Stomach smooth muscle (tissue), 2 donors: ENCODE measurements around the gene SOHLH1.

ENCODE experiments used
- H3K27ac ChIP-seq: one replicate; pipeline ENCODE4 v1.7.0; 2013; ENCODE audit warnings: mild to moderate bottlenecking, low read length, inconsistent platforms
- H3K27me3 ChIP-seq, 2 donors: one replicate each; pipeline ENCODE4 v1.7.0; 2013; ENCODE audit warnings: low read length in 2 of 2; ENCODE audit not compliant: insufficient read depth in 2 of 2, control insufficient read depth in 1 of 2
- H3K36me3 ChIP-seq, 2 donors: one replicate each; pipeline ENCODE4 v1.7.0; 2013; ENCODE audit warnings: low read length in 2 of 2; ENCODE audit not compliant: control insufficient read depth in 2 of 2, insufficient read depth in 2 of 2
- H3K4me1 ChIP-seq: one replicate; pipeline ENCODE4 v1.7.0; 2013; ENCODE audit warnings: low read length; ENCODE audit not compliant: control insufficient read depth, insufficient read depth
- H3K4me3 ChIP-seq, 2 donors: one replicate each; pipeline ENCODE4 v1.7.0; 2013; ENCODE audit warnings: low read length in 2 of 2
- H3K9ac ChIP-seq, 2 donors: one replicate each; pipeline ENCODE4 v1.7.0; 2013; ENCODE audit warnings: low read length in 2 of 2, mild to moderate bottlenecking in 1 of 2
- H3K9me3 ChIP-seq, 2 donors: one replicate each; pipeline ENCODE4 v1.7.0; 2013; ENCODE audit warnings: low read length in 2 of 2; ENCODE audit not compliant: control insufficient read depth in 2 of 2
- donor health status: healthy.
- donor health status: Pancreatic carcinoma.

Gene SOHLH1

DNA sequence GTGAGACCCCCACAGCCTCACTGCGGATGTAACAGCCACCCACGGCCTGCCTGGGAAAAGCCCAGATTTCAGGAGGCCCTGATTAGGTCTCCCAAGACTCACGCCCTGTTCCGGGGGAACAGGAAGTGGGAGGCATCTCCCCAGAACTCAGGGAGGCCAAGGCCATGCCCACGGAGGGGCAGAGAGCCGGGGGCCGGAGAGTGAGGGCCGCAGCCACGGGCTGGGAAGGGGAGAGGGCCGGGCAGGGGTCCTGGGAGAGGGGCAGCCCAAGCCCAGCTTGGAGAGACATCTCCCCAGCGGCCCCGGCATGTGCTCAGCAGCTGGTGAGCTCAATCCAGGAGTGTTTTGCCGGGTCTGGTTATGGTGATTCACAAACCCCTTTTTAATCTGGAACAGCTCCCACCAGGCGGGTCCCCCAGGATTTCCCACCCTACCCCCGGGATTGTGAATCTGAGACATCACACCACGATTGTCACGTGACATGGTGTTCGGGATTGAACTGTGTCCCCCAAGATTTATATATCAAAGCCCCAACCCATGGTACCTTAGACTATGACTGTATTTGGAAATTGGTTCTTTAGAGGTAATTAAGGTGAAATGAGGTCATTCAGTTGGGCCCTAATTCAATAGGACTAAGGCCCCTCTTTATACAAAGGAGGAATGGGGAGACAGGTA is 29.3 kb upstream of the SOHLH1 start:
- no peak overlapping the region for H3K27ac ChIP-seq

DNA sequence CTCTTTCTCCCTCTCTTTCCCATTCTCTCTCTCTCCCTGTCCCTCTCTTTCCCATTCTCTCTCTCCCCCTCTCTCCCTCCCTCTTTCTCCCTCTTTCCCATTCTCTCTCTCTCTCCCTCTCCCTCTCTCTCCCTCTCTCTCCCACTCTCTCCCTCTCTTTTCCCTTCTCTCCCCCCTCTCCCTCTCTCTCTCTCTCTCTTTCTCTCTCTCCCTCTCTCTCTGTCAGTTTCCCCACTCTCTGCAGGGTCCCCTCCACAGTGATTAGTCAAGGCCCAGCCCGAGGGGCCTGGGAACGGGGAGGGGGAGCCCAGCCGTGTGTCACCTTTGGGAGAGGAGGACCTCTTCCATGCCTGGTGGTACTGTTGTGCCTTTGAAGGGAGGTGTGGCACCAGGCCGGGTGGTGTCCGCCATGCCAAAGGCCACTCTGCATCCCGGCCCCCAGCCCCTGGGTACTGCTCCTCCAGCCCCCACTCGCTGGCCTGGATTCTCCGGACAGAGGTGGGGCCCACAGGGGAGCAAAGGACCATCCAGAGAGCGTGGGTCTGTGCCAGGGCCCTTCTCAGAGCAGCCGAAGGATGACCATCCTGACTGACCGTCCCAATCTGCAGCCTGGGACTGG is 28.1 kb upstream of the SOHLH1 start:
- no peak overlapping the region for H3K4me3 ChIP-seq
- no peaks in the 10 kb centered on the region for H3K4me1 ChIP-seq
- H3K27ac ChIP-seq = no peak overlapping the region
- H3K9me3 ChIP-seq = peaks cover 0 to 10% of the 10 kb centered on the region in 2 donors
- H3K27me3 ChIP-seq = peaks cover 0 to 6% of the 10 kb centered on the region in 2 donors
- H3K9ac ChIP-seq = no peak overlapping the region
- no peaks in the 10 kb centered on the region for H3K36me3 ChIP-seq

More for the DNA sequence above, 29.3 kb upstream of the SOHLH1 start:
- Histone ChIP-seq H3K4me3 (no peak overlapping the region), H3K4me1 (no peaks in the 10 kb centered on the region), H3K9ac (no peak overlapping the region), H3K27me3 (peaks cover 0 to 6% of the 10 kb centered on the region in 2 donors), H3K9me3 (peaks cover 0 to 10% of the 10 kb centered on the region in 2 donors), H3K36me3 (no peaks in the 10 kb centered on the region)

DNA sequence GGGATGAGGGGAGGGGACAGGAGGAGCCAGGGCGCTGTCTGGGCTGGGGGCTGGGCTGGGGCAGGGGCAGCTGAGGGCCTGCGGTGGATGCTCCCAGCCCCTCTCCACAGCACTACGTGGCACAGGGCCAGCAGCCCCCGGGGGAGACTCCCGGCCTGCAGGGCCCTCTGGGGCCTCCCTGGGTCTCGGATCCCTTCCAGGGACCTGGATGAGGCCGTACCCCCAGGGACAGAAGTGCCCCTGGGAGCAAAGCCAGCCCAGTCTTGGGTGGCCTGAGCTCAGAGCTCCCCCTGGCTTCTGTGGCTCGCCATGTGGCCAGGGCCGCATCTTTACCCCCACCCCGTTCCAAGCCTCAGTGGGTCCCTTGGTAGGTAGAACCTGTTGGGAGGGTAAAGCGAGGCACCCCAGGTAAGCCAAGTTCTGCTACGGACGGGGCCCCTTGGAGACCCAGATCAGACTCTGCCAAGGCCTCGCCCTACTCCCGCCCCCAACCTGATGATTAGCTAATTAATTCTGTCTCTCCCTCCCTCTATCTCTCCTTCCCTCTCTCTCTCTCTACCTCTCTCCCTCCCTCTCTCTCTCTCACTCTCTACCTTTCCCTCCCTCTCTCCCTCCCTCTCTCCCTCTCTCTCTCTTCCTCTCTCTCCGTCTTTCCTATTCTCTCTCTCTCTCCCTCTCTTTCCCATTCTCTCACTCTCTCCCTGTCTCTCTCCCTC is 27.0 kb upstream of the SOHLH1 start:
- Histone ChIP-seq H3K36me3 (no peaks in the 10 kb centered on the region), H3K27ac (no peak overlapping the region), H3K27me3 (peaks cover 2 to 9% of the 10 kb centered on the region in 2 donors), H3K4me3 (no peak overlapping the region), H3K9ac (no peak overlapping the region), H3K9me3 (peaks cover 0 to 6% of the 10 kb centered on the region in 2 donors), H3K4me1 (no peaks in the 10 kb centered on the region)

DNA sequence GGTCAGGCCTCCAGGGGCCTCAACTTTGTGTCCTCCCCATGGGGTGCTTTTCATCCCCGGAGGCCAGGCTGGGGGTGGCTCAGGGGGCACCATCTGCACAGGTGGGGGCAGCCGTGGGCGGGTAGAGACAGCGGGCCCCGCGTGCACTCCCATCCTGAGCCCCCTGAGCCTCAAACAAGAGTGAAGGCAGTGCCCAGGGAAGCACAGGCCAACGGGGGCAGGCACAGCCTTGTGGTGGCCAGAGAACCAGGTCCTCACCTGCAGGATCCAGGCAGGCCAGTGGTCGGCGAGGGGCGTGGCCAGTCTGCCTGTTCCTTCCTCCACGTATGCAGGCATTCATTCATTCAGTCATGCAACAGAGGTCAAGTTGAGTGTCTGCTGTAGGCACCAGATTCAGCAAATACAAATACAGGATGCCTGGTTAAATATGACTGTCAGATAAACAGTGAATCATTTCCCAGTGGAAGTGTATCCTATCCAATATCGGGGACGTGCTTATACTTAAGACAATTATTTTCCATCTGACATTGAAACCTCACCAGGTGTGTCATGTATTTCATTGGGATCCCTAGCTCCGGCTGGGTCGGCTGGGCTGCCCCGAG is 25.0 kb upstream of the SOHLH1 start:
- no peaks in the 10 kb centered on the region for H3K36me3 ChIP-seq
- H3K4me3 ChIP-seq = no peak overlapping the region
- H3K27ac ChIP-seq = no peak overlapping the region
- peaks cover 6 to 16% of the 10 kb centered on the region in 2 donors for H3K27me3 ChIP-seq
- no peak overlapping the region for H3K9ac ChIP-seq
- no peaks in the 10 kb centered on the region for H3K4me1 ChIP-seq
- no peaks in the 10 kb centered on the region for H3K9me3 ChIP-seq

DNA sequence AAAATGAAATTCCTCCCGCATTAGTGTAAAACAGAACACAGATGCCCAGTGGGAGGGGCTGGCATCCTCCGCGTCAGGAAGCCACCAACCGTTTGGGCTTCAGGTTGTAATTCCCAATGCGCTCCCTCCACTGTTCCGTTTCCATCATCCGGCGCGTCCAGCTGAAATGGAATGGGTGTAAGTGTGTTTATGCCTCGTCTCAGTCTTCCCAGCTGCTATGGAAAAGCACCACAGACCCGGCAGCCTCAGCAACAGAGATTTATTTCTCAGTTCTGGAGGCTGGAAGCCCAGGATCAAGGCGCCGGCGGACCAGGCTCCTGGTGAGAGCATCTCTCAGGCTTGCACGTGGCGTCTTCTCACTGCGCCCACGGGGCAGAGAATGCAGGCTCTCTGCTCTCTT is 23.1 kb upstream of the SOHLH1 start:
- Histone ChIP-seq H3K9me3 (no peaks in the 10 kb centered on the region), H3K9ac (no peak overlapping the region), H3K27me3 (peaks cover 17 to 25% of the 10 kb centered on the region in 2 donors), H3K4me1 (no peaks in the 10 kb centered on the region), H3K4me3 (no peak overlapping the region), H3K27ac (no peak overlapping the region), H3K36me3 (no peaks in the 10 kb centered on the region)

DNA sequence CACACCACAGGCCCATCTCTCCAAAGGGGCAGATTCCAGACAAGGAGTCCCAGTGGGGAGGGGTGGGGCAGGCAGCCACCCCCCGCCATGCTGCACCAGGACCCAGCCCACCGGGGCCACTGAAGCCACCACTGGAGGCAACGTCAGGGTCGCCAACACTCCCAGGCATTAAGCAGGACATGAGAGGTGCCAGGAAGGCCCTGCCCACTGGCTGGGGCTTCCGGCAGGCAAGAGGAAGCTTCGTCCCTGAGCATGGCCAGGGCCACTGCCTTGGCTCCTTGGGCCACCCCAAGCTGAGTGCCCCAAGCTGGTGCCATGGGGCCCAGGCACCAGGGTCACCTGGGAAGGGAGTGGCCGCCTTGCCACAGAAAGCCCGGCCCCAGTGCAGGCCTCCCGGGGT is 20.2 kb upstream of the SOHLH1 start:
- no peak overlapping the region for H3K9ac ChIP-seq
- no peaks in the 10 kb centered on the region for H3K9me3 ChIP-seq
- H3K27me3 ChIP-seq = peaks cover 33 to 41% of the 10 kb centered on the region in 2 donors
- no peak overlapping the region for H3K27ac ChIP-seq
- no peaks in the 10 kb centered on the region for H3K4me1 ChIP-seq
- H3K36me3 ChIP-seq = no peaks in the 10 kb centered on the region
- H3K4me3 ChIP-seq = no peak overlapping the region

DNA sequence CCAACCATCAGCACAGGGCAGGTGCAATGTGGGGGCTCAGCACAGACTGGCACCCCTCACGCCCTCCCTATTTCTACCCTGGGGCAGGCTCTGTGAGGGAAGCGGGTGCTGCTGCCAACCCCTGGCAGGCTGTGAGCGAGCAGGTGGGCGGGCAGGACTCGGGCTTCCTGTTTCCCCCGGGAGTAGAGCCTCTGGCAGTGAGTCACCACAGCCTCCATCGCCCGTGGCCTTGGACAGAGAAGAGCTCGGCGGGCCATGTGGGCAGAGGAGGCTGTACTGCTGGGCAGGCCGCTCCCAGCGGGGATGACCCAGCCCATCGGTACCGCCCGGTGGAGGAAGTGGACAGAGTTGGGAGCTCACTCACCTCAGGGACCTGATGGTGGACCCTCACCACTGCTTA is 19.3 kb upstream of the SOHLH1 start:
- H3K27me3 ChIP-seq = peaks cover 37 to 46% of the 10 kb centered on the region in 2 donors
- H3K4me3 ChIP-seq = no peak overlapping the region
- no peaks in the 10 kb centered on the region for H3K4me1 ChIP-seq
- no peak overlapping the region for H3K27ac ChIP-seq
- no peak overlapping the region for H3K9ac ChIP-seq
- H3K36me3 ChIP-seq = no peaks in the 10 kb centered on the region
- H3K9me3 ChIP-seq = no peaks in the 10 kb centered on the region

DNA sequence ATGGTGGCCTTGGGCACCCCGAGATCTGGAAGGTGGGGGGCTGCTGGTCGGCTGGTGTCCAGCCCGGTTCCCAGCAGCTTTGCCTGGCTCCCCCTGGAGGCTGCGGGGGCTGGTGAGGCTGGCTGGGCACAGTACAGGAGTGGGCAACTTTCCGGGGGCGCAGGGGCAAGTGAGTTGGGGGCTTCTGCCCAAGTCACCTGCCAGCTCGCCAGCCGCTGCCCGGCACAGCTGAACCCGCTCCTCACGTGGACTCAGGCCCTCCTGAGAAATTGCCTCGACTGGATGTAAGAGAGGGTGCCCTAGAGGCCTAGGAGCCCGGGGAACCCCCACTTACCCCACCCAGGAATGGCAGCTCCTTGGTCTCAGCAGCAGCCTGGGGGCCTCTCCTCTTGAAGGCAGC is 18.1 kb upstream of the SOHLH1 start:
- no peak overlapping the region for H3K9ac ChIP-seq
- H3K4me1 ChIP-seq = no peaks in the 10 kb centered on the region
- H3K9me3 ChIP-seq = no peaks in the 10 kb centered on the region
- H3K4me3 ChIP-seq = no peak overlapping the region
- H3K27ac ChIP-seq = no peak overlapping the region
- H3K27me3 ChIP-seq = peaks cover 43 to 48% of the 10 kb centered on the region in 2 donors
- no peaks in the 10 kb centered on the region for H3K36me3 ChIP-seq

DNA sequence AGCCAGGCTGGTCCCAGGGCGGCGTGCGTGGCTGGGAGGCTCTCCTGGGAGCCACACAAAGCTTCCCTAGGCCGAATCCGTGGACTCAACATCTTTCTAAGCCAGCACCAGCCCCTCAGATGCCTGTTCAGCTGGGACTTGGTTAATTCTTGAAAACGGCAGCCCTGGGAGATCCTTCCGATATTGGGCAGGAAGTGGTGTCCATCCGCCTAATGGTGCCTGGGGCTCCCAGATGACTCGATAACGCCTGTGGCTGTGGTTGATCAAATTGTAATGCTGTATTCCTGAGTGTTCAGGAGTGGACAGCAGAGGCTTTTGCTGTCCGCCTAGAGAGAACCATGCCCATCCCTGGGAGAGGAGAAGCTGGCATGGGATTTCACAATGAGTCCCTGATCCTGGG is 16.8 kb upstream of the SOHLH1 start:
- no peak overlapping the region for H3K27ac ChIP-seq
- no peaks in the 10 kb centered on the region for H3K9me3 ChIP-seq
- H3K36me3 ChIP-seq = no peaks in the 10 kb centered on the region
- no peak overlapping the region for H3K9ac ChIP-seq
- H3K4me3 ChIP-seq = no peak overlapping the region
- peaks cover 44 to 48% of the 10 kb centered on the region in 2 donors for H3K27me3 ChIP-seq
- no peaks in the 10 kb centered on the region for H3K4me1 ChIP-seq

DNA sequence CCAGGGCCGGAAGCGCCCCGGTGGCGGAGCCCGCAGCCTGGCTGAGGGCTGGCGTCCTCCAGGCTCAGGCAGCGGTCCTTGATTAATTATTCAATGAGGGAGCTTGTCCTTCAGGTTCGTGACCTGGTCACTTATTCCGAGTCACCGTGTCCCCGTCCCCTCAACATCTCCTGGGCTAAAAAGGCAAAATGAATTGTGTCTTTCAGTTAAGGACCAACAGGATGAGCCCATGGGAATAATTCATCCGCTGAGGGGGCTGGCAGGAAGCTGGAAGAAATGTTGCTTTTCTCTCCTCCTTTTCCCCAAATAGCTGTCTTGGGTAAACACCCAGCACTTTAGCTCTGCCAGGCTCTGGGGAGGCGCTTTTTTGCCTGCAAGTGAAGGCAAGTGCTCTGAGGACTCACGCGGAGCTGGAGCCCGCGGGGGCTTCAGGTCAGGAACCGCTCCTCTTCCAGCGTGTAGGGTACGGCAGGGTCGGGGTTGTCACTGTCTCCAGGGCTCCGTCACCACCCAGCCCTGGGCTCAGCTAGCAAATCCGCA is 15.8 kb upstream of the SOHLH1 start:
- no peak overlapping the region for H3K9ac ChIP-seq
- peaks cover 41 to 42% of the 10 kb centered on the region in 2 donors for H3K27me3 ChIP-seq
- no peaks in the 10 kb centered on the region for H3K36me3 ChIP-seq
- no peak overlapping the region for H3K27ac ChIP-seq
- H3K4me3 ChIP-seq = no peak overlapping the region
- H3K9me3 ChIP-seq = no peaks in the 10 kb centered on the region
- H3K4me1 ChIP-seq = no peaks in the 10 kb centered on the region
